HepG2 (cell line): ENCODE results near the gene STRIT1.

Source experiments
- BRF2 ChIP-seq: sonication (generic); formaldehyde crosslinking; IDR thresholded peaks from 2 replicates; pipeline ENCODE4 v1.8.1; 2022; ENCODE audit warnings: mild to moderate bottlenecking, missing genetic modification reagents
- CBFB ChIP-seq: sonication (generic); formaldehyde crosslinking; IDR thresholded peaks from 2 replicates; pipeline ENCODE4 v1.4.0; 2020; ENCODE audit warnings: missing genetic modification reagents
- CTCF ChIP-seq: sonication (generic); formaldehyde crosslinking; IDR thresholded peaks from 2 replicates; pipeline ENCODE4 v1.5.0; 2020; ENCODE audit warnings: mild to moderate bottlenecking, missing genetic modification reagents, moderate library complexity
- ERF ChIP-seq: IDR thresholded peaks from 2 replicates; pipeline ENCODE4 v1.6.1; 2018; ENCODE audit warnings: missing biosample characterization, missing genetic modification reagents
- ZNF841 ChIP-seq: sonication (generic); formaldehyde crosslinking; IDR thresholded peaks from 2 replicates; pipeline ENCODE4 v1.8.1; 2023; ENCODE audit warnings: missing genetic modification reagents, borderline replicate concordance
- TF ChIP-seq, protein P1 (sequence below): sonication (generic); formaldehyde crosslinking; IDR thresholded peaks from 2 replicates; pipeline ENCODE4 v1.4.0; 2020; ENCODE audit warnings: low read depth, mild to moderate bottlenecking, missing genetic modification reagents

DNA sequence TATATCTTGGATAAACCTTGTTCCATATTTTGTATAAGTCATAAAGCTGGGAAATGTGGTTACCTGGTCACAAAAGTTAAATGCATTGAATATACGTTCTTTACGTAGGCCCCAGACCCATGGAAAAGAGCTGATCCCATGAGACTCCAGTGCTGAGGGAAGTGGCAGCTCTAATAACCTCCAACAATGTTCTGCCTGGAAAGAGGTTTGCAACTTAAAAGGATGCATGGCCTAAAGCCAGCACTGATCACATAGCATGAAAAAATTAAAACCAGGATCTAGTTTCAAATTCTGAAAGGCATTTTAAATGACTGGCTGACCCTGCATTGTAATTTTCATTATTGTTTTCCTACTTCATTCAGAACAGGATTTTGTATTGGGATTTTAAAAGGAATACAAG is 27.9 kb upstream of the STRIT1 start:
- TF ChIP-seq, protein P1, sequence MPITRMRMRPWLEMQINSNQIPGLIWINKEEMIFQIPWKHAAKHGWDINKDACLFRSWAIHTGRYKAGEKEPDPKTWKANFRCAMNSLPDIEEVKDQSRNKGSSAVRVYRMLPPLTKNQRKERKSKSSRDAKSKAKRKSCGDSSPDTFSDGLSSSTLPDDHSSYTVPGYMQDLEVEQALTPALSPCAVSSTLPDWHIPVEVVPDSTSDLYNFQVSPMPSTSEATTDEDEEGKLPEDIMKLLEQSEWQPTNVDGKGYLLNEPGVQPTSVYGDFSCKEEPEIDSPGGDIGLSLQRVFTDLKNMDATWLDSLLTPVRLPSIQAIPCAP: no peak
- TF ChIP-seq ERF (CRISPR knock-in tag): no peak
- TF ChIP-seq CTCF (CRISPR knock-in tag): no peak
- no peak for TF ChIP-seq ZNF841
- TF ChIP-seq CBFB (CRISPR knock-in tag): no peak
- no peak for TF ChIP-seq BRF2 (CRISPR knock-in tag)
